ENCODE measurements around the gene TMEM126B.

- TF ChIP-seq POLR2A (IDR thresholded peaks at IDR 0.05; ENCODE audit: low read depth, low read length) (no peak), CTCF (IDR thresholded peaks at IDR 0.05; ENCODE audit: extremely low read depth in 1 of 2, insufficient read depth in 1 of 2, low read depth in 1 of 2, low read length in 2 of 2) (no peak), MAX (IDR thresholded peaks at IDR 0.05; ENCODE audit: insufficient read depth, insufficient read length) (no peak), FOS (IDR thresholded peaks at IDR 0.05; ENCODE audit: borderline replicate concordance, insufficient read depth, low read length) (no peak), POLR2AphosphoS5 (IDR thresholded peaks at IDR 0.05; ENCODE audit: insufficient read depth, low read depth, low read length) (no peak), GATA2 (IDR thresholded peaks at IDR 0.05; ENCODE audit: insufficient read depth, insufficient read length, low read depth, low read length) (no peak), EZH2 (IDR thresholded peaks at IDR 0.05; ENCODE audit: borderline replicate concordance, low read depth, low read length, severe bottlenecking) (no peak), MYC (IDR thresholded peaks at IDR 0.05; ENCODE audit: low read depth, low read length) (no peak)
These were observed 8.9 kb upstream of the TMEM126B start for GRCh38 chr11:85619499-85619898.

All from endothelial cell of umbilical vein (primary cell).